ENCODE data around the gene EPB41L3.
"Not testable (repeated sequence)": the region's sequence is repeated elsewhere in the genome, so short reads cannot be mapped to it uniquely, and the experiment has no call there.

EPB41L3 gene

GRCh38 chr18:5543773-5544389, at the start of gene EPB41L3:
Gene EPB41L3, minus strand, starts transcription at chr18:5543997. Its CDS starts 54,814 bp downstream, at chr18:5489183.
- DNase-seq (ENCODE audit: low spot score) (peak; percentile 76), FAIRE-seq (peak; percentile 86)

- DNase-seq (ENCODE audit: low spot score) (no peak), FAIRE-seq (no peak)
These were observed 44.7 kb upstream of the EPB41L3 start for GRCh38 chr18:5588529-5588928.

- peak; percentile 13 for FAIRE-seq
- no peak for DNase-seq (ENCODE audit: low spot score)
These were observed 41.9 kb upstream of the EPB41L3 start for GRCh38 chr18:5585653-5586052.

- DNase-seq (ENCODE audit: low spot score) (peak; percentile 77), FAIRE-seq (no peak)
These were observed 41.1 kb upstream of the EPB41L3 start for GRCh38 chr18:5584746-5585417.

GRCh38 chr18:5582849-5583681, 39.3 kb upstream of the EPB41L3 start:
- FAIRE-seq: peak; percentile 13
- peak; percentile 78 for DNase-seq (ENCODE audit: low spot score)

DNA sequence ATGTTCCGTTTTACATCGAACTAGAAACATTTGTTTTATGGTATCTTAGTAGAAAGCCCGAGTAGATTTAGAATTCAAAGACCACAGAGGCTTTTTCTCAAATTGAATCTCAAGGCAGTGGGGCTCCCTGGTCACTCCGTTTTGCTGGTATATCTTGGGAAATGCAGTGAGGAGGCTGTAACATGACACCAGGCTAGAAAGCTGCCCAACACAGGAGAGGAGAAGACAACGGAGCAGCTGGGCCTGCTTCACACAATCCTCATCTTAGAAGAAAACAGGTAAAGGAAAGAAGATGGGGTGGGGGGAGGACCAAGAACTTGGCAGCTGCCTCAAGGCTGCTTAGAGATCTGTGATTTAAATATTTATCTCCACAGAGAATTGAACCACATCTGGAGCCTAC, 38.3 kb upstream of the EPB41L3 start:
- peak; percentile 73 for DNase-seq (ENCODE audit: low spot score)
- FAIRE-seq: peak; percentile 40

DNA sequence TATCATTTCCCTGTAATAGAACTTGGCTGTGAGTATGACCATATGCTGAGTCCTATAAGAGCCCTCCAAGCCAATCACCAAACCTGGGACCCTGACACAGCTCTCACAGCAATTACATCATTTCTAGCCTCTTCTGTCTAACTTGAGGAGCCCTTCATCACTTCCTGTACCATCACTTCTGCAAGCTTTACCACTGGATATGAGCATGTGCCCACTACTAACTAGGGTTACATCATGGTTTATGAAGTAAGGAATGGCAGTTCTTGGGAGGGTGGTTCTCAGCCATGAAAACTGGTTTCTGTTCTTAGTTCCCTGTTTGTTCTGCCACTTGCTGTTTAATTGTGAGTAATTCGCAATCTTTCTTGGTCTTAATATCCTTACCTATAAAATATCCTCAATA, 31.0 kb upstream of the EPB41L3 start:
- DNase-seq (ENCODE audit: low spot score) (no peak), FAIRE-seq (peak; percentile 23)

- FAIRE-seq: no peak
These were observed 27.9 kb upstream of the EPB41L3 start for GRCh38 chr18:5571666-5572065.

DNA sequence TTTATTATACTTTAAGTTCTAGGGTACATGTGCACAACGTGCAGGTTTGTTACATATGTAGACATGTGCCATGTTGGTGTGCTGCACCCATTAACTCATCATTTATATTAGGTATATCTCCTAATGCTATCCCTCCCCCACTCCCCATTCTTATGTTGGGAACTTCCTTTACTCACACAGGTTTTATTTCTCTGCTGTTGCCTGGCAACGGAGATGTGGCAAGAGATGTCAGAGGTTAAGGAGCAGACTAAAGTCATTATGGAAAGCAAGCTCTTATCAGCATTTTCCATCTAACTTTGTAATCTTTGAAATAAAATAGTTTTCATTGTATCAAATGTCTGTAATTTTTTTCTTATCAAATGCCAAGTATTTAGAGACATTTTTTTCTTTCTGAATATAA, 26.8 kb upstream of the EPB41L3 start:
- FAIRE-seq: not testable (repeated sequence)
- DNase-seq (ENCODE audit: low spot score): peak; percentile 48

More at GRCh38 chr18:5571666-5572065, 27.9 kb upstream of the EPB41L3 start:
- no peak for DNase-seq (ENCODE audit: low spot score)

DNA sequence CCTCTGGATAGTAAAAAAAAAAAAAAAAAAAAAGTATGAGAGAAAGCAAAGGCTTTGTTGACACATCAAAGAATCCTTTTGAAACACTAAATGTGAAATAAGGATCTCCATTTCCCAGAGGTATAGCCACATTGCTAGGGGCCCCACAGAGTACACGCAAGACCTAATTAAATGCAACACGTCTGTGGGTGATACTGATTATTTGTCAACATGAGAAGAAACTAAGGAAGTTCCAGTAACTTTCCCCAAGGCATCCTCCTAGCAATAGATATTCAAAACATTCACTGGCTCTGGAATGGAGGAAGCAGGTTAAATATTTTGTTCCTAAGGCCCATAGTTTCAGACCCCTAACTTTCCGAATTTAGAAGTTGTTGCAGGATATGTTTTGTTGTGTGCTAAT, 24.6 kb upstream of the EPB41L3 start:
- DNase-seq (ENCODE audit: low spot score) (no peak), FAIRE-seq (no peak)

DNA sequence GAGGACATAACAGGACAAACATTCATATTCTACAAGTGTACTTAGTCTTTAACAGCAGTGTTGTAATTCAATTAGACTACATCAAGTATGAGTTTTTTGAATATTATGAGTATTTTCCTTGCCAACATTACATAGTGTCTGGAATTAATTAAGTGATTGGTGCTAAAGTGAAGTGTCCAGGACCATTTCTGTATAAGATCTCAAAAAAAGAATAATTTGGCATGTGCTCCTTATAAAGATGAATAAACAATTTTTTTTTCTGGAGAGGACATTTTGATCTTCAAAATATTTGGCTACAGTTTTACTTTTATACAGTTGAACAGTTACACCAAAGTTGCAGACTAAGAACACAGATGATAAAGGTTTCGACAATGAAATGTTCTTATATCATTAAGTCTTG, 15.1 kb upstream of the EPB41L3 start:
- DNase-seq (ENCODE audit: low spot score) (no peak), FAIRE-seq (no peak)

- FAIRE-seq: no peak
- DNase-seq (ENCODE audit: low spot score): no peak
These were observed 12.6 kb upstream of the EPB41L3 start for GRCh38 chr18:5556310-5556974.

DNA sequence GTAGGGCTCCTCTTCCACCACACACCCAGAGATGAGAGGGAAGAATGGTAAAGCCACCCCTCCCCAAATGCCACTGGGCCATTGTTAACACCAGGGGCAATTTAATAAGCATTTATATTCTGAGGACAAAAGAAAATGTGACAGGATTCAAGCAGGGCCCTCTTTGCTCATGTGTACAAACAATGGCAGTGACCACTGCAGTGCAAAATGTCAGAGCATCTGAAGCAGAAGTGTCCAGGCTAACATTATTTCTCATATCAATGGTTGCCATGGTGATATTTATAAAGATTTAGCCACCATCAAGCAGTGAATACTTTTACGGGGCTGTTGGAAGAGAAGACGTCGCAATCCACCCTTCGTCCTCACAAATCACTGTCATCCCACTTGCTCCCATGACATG, 10.8 kb upstream of the EPB41L3 start:
- DNase-seq (ENCODE audit: low spot score) (no peak), FAIRE-seq (peak; percentile 48)

- DNase-seq (ENCODE audit: low spot score) (peak; percentile 77), FAIRE-seq (peak; percentile 13)
These were observed 2.9 kb upstream of the EPB41L3 start for GRCh38 chr18:5546660-5547059.

DNA sequence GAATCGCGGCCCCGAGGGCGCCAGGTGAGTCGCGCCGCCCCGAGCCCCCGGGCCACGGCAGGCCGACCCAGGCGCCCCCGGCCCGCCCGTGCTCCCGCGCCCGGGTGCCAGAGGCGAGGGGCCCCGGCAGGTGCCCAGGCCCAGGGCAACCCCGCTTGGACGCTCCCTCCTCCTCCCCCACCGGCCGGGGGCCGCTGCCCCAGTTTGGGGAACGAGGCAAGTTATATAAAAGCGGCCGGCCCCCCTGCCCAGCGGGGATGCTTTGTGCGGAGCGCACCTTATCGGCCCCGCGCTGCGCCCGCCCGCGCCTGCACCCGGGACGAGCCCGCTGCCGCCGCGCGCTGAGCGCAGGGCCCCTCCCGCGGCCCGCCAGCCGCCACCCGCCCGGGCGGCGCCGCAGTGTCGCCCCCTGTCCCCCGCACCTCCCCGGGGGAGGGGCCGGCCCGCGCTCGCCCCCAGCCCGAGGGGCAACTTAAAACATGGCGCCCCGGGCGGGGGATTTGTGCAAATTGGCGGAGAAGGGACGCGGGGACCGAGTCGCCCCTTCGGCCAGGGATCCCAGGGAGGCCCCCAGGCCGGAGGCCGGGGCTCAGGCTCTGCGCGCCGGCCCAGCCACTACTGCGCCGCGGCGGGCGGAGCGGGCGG, 639 bp downstream of the EPB41L3 start:
- DNase-seq (ENCODE audit: low spot score) (peak; percentile 68), FAIRE-seq (no peak)

DNA sequence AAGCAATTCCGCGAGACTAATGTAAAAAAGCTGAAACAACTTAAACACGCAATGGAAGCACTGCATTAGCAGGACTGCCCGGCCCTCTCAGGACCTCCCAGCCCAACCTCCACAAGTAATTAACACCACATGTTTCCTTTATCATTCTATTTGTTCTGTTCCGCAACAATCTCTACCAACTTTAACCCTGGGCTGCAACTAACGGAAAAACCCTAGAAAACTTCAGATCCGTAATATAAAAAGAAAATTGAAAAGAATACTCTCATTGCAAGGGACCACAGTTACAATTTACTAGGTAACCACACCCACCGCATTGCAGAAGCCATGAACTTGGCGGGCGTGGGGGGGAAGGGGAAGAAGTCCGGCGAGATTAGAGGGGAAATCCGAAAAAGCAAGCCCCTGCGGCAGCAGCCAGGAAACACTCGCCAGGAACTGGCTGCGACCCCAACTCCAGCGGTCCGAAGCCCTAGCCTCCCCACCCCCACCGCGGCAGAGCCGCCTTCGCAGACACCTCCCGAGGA, 1.2 kb downstream of the EPB41L3 start:
- FAIRE-seq: peak; percentile 65
- DNase-seq (ENCODE audit: low spot score): no peak

DNA sequence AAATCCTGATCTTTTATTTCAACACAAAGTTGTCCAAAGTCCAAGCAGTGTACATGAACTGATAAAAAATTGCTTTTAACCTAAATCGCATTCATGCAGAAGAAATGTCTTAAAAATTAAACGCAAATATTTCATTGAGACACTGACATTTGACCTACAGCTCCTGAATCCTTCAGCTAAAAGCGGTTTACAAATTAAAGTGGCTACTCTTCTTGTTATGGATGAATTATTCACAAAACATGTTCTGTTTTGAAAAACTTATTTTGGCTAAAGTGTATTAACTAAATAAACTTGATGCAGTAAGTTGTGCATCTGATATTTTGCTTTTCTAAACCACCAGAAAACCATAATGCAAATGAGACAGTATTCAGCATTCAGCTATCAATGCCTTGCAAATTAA, 2.2 kb downstream of the EPB41L3 start:
- DNase-seq (ENCODE audit: low spot score) (no peak), FAIRE-seq (no peak)

DNA sequence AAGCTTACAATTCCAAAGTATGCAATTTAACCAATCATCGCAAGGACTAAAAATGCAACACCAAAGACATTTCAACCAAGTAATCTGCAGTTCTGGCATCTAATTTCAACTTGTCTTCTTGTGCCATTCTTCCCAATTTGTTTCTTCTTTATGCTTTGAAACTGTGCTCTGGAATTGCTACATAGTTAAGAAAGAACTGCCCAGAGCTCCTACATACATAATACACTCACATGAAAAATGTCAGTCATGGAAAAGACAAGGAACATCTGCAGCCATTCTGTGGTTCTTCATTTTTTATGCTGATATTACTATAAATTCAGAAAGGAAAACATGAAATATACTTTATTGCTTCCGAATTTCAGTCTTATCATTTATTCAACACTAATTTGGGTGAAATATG, 4.4 kb downstream of the EPB41L3 start:
- FAIRE-seq: no peak
- no peak for DNase-seq (ENCODE audit: low spot score)

- FAIRE-seq (no peak), DNase-seq (ENCODE audit: low spot score) (no peak)
These were observed 5.3 kb downstream of the EPB41L3 start for GRCh38 chr18:5538544-5538943.

GRCh38 chr18:5537860-5538259, 5.9 kb downstream of the EPB41L3 start:
- FAIRE-seq (no peak), DNase-seq (ENCODE audit: low spot score) (no peak)

- FAIRE-seq: peak; percentile 98
- DNase-seq (ENCODE audit: low spot score): peak; percentile 78
These were observed 9.0 kb downstream of the EPB41L3 start for GRCh38 chr18:5534845-5535244.

Data from urothelium cell line (cell line).